Tibial nerve (tissue), 4 donors: ENCODE data around the gene SORCS2.

Experiments used
- CTCF ChIP-seq, 5 experiments: fragments of 200-600 bp in 3 of 5; fragments of 450-650 bp in 2 of 5; sonication (generic) in 3 of 5; IDR thresholded peaks; one replicate each; pipeline ENCODE4 v1.5.1; 2016 to 2019; ENCODE audit warnings: antibody characterized with exemption in 5 of 5, mild to moderate bottlenecking in 3 of 5, moderate library complexity in 2 of 5
- EP300 ChIP-seq, 2 donors: sonication (generic); formaldehyde crosslinking; IDR thresholded peaks; one replicate each; pipeline ENCODE4 v1.6.1; 2017; ENCODE audit warnings: antibody characterized with exemption in 2 of 2, mild to moderate bottlenecking in 1 of 2
- POLR2A ChIP-seq, 2 donors: fragments of 450-650 bp; IDR thresholded peaks; one replicate each; pipeline ENCODE4 v1.6.1; 2017; ENCODE audit warnings: antibody characterized with exemption in 2 of 2, mild to moderate bottlenecking in 2 of 2, moderate library complexity in 2 of 2

- TF ChIP-seq CTCF (IDR thresholded peaks at IDR 0.05) = no peak
- no peak for TF ChIP-seq POLR2A (IDR thresholded peaks at IDR 0.05)
- no peak for TF ChIP-seq EP300 (IDR thresholded peaks at IDR 0.05)
Observed at GRCh38 chr4:7510538-7510937, 318.2 kb downstream of the SORCS2 start.
